Left colon (tissue), 2 donors: Measurements from ENCODE around the gene HID1. TPM values are rescaled to one million over a fixed set of nuclear protein-coding genes. Genes with fewer than 3 reads are reported as not detected.
"Not testable (repeated sequence)": the region's sequence is repeated elsewhere in the genome, so short reads cannot be mapped to it uniquely, and the experiment has no call there.

Source experiments
- ATAC-seq: fragments of 200-7000 bp; cut with Tn5 transposase; one replicate; pipeline ENCODE4 v1.9.1; 2020; ENCODE audit warnings: mild to moderate bottlenecking, moderate library complexity
- DNase-seq, 2 donors: peaks; one replicate each; pipeline ENCODE4 v3.0.0-alpha.2; 2020
- intact Hi-C, 2 donors: fragments of 100-400 bp; cut with DNase I in 1 of 2; cut with micrococcal nuclease in 1 of 2; formaldehyde crosslinking; loops; one replicate each; pipeline versions ENCODE4 v1.11.2 to v1.14.0; 2022; cut with DNase I, micrococcal nuclease
- total RNA-seq, 2 donors: library from RNA; stranded (reverse); fragmentation: NEBNext Ultra II Directional; extraction: Animal tissue kit (Norgen Biotek cat#: 25700); gene quantifications; one replicate each; pipeline ENCODE4 v1.2.1, GENCODE V29; 2021
- donor health status: DM: no; HTN: no; CAD: no.
- donor health status: DM: yes; HTN: yes; CAD: no.

Gene HID1
- total RNA-seq, 2 donors from 2014 or later: 55.4 to 69.3 TPM

DNA sequence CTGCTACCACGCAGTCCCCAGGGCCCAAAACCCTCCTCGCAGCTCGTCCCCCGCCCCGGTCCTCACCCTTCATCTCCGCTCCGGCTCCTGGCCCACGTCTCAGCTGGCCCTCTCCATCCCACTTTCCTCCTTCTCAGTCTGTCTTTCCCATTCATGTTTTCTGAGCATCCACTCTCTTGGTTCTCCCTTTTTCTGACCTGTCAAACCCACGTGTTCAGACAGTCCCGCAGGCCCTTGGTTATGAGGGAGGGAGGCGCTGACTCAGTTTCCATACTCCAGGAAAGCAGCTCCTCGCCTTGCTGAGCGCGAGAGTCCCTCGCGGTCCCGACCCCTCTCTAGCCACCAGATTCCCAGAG lies 392 bp upstream of the HID1 start:
- intact Hi-C loops: no loop called here
- ATAC-seq (no peak), DNase-seq (no peak)

DNA sequence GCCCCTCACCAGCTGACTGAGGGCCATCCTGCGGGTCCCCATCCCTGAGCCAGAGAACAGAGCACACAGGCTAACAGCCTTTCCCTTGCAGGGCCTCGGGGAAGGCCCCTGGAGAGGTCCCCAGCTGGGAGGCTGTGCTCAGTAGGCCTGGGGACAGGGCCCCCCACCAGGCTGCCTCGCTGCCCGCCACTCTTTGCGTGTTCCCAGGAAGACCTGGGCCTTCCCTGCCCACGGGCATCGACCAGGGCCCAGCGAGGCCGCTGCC lies 785 bp downstream of the HID1 start:
- intact Hi-C loops: no loop called here
- ATAC-seq: no peak
- no peak for DNase-seq

DNA sequence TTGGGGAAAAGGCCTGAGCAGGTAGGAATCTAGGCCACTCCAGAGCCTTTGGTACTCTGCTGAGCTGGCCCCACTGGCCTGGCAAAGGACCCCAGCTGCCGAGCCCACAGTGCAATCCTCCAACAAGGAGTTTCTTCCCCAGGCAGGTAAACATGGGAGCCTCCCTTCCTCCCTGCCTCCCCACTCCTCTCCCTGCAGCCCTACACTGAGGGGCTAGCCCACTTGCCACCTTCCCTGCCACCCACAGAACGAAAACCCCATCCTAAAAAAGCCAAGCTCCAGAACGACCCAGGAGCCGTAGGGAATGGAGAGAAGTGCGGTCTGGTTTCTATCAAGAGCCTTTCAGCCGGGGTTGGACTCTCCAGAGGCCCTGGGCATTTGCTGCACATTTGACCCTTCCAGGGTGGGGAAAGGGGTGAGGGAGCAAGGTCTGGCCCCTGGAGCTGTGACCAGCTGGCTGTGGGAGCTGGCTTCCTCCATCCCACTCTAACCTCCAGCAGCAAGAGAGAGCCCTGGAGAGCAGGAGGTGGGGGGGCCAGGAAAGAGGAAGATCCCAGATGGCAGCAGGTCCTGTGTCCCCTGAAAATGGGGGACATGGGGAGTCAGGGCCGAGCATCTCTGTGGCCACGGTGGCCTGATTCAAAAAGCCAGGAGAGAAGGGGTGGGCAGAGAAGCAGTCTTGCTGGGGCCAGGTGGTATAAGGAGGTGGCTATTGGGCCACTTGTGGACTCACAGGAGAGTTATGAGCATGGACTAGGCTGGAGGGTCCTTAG lies 1.3 kb downstream of the HID1 start:
- intact Hi-C loops: no loop called here
- no peak for DNase-seq
- ATAC-seq: no peak

DNA sequence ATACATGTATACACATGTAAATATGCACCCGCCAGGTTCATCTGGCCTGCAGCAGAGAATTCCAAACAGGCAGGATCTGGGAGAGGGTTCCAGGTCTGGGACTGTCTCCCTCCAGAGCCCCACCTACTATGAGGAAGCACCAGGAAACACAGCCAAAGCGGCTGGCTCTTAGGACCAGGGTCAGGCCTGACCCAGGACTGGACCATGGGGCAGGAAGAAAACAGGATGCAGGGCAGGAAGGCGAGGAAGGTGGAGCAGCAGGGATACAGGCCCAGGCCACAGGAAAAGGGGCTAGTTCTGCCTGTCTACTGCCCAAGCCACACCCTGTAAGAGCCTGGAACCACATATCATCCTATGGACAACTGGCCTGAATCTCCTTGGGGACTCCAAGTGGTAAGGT lies 2.2 kb downstream of the HID1 start:
- ATAC-seq (no peak), DNase-seq (no peak)
- intact Hi-C loops: no loop called here

DNA sequence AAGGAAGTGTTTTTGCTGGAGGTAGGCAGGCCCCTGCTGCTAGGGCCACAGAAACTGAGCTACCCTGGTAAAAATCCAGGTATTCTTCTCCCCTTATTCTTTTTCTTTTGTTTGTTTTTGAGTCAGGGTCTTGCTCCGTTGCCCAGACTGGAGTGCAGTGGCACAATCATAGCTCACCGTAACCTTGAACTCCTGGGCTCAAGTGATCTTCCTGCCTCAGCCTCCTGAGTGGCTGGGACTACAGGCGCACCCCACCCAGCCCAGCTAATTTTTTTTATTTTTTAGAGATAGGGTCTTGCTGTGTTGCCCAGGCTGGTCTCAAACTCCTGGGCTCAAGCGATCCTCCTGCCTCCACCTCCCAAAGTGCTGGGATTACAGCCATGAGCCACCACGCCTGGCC lies 3.1 kb downstream of the HID1 start:
- ATAC-seq, DNase-seq, intact Hi-C loops: not testable (repeated sequence)

DNA sequence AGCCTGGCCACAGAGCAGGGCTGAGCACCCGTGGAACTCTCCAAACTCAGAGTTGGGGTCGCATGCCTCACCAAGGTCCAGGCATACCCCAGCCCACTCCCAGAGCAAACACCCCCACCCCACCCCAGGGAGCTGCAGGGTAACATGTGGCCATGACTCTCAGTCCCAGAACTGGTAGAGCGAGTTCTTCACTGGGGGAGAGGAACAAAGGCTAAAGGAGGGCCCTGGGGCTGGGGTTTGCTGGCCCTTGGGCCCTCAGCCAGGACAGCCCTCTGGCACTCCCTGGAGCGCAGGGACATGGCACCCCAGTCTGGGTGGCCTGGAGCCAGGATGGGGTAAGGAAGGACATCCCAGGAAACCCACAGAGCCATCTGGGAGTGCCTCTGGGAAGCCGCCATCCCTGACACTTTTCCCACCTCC lies 4.2 kb downstream of the HID1 start:
- intact Hi-C loops: no loop called here
- peak in 1 of 2 donors; percentile 57 for DNase-seq
- ATAC-seq: peak; percentile 51

DNA sequence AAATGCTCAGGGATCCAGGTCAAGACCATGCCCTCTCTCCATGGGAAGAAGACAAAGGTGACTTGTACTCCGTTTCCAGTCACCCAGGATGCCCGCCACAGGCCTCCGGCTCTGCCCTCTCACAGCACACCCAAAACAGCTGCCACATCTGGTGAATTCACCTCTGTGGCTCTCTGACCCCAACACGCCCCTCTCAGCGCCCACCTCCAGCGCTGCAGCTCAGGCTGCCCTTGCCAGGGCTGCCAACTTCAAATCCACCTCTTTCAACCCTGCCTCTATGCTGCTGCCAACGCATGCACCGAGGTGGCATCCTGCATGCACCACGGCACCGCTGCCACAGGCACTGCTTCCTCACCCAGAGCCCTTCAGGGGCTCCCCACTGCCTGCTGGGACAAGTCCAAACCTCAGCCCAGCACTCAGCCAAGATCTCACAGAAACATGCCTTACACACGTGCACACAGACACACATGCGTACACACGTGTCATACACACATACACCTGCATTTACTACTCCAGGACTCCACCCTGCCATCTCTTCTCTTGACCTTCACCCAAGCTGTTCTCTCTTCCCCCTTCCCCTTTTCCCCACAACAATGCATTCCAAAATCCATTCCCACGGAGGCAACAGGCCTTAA lies 7.5 kb downstream of the HID1 start:
- no peak for ATAC-seq
- DNase-seq: no peak
- intact Hi-C loops: no loop called here

DNA sequence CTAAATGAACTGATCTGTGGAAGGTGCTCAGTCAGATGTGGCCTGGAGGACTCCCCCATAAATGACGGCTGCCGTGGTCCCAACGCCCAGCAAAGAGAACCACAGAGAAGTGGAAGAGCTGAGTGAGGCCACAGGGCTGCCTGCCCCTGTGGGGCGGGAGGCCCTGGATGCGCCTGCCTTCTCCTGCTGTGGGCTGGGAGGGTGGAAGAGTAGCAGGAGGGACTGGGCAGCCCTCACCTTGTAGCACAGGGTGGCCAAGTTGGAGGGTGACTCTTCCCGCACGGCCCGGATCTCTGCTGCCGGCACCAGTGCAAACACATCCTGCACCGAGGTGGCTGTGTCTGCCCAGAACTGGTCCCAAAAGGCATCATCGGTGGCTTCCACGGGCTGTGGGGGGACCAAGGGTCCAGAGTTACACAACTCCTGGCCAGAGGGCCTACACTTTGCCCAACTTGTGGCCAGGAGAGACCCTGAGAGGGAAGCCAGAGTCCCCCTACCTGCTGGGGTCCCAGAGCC lies 8.3 kb downstream of the HID1 start:
- intact Hi-C loops: no loop called here
- ATAC-seq (no peak), DNase-seq (no peak)

DNA sequence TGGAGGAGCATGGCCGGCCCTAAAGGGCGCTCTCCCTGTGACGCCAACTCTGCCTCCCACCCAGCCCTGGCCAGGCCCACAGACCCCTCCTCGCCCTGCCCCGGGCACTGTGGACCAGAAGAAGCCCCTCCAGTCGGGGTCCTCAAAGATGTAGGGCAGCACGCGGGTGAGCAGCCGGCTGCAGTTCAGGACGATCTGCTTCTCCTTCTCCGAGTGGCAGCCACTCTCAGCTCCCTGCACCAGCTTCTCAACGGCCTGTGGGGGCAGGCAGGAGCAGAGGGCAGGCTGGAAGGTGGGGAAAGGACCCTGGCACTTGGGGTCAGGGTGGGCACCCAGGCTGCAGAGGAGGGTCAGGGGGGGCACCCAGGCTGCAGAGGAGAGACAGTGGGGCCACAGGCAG lies 8.9 kb downstream of the HID1 start:
- ATAC-seq (no peak), DNase-seq (no peak)
- intact Hi-C loops: no loop called here

DNA sequence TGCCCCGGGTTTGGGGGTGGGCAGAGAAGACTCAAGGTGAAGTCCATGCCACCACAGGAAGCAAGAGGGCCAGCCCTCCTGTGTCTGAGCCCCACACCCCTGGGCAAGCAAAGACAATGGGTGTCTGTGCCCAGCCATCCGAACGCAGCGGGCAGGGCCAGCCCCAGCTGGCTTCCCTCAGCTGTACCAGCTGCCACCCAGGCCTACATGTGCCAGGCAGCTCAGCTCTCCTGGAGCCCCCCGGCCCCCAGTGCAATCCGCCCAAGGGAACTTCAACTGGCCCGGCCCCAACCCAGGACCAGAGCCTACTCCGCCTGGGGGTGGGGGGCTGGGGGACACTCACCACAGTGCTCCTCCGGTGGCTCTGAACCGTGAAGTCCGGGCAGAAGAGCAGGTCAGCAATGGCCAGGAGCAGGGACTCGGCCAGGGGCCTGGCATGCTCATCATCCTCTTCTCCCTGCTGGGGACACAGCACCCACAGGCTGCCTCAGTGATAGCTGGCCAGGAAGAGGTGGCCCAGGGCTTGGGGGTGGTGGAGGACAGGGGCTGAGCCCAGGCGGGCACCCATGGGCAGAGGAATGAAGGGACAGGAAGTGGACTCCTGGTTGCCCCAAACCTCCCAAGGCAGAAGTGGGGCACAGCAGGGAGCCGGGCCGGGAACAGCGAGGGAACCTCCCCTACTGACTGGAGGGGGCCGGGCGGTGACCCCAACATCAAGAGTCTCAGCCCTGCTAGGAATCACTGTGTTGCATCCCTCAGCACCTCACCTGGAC lies 9.8 kb downstream of the HID1 start:
- DNase-seq: no peak
- intact Hi-C loops: no loop called here
- no peak for ATAC-seq

DNA sequence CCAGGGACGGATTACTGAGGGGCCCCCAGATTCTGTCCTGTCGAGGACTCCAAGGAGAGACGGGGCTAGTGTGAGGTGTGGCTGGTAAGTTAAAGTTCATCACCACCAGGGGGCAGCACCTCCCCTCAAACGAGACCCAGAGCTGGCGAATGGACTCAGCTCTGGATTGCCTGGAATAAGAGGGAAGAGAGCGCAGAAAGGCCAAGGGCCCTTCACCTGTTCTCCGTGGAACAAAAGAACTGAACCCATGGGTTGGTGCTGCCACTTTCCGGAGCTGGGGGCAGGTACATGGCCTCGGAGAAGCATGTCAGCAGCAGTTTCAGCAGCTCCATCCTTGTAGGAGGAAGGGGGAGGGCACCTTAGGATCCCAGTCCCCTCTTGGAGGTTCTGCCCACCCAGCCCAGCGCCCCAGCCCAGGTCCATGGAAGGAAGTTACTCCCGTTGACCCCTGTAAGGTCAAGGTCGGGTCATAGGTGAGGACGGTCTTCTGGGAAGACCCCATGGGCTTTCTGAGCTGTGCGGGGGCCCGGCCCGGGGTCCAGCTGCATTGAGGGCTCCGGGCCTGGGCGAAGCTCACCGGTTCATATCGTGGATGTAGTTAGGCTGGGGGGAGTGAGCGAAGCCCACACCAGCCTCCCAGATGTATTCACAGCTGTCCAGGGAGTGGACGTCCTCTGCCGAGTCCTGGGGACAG lies 10.8 kb downstream of the HID1 start:
- DNase-seq (peak; percentile 82 to 93), ATAC-seq (peak; percentile 76)
- intact Hi-C loops: no loop called here

DNA sequence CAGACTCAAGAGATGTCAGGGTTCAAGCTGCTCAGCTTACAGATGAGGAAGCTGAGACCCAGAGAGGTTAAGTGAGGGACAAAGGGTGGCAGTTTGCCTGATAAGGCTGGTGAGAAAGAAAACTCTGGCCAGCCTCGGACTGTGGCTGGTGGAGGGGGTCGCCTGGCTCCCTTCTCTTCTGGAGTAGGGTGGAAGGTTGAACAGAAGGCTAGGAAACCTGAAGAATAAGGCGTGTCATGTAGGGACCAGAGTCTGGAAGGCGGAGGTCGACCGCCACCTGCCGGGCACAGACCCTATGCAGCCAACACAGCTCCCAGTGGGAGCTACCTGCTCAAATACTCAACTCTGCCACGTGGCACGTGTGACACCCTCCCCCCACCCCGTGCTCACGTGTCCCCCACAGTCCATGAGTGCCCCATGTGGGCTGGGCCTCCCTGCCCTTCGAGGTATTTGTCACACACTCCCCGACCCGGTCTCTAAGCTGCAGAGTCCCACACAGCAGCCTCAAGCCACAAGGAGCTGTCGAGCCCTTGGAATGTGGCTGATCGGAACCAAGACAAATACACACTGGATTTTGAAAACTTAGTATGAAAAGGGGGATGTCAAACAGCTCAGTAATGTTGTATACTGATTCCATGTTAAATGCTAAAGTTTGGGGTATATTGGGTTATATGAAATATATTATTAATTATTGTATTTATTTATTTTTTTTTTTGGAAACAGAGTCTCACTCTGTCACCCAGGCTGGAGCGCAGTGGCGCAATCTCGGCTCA lies 11.8 kb downstream of the HID1 start:
- ATAC-seq: peak; percentile 71
- intact Hi-C loops: no loop called here
- peak in 1 of 2 donors; percentile 78 for DNase-seq

DNA sequence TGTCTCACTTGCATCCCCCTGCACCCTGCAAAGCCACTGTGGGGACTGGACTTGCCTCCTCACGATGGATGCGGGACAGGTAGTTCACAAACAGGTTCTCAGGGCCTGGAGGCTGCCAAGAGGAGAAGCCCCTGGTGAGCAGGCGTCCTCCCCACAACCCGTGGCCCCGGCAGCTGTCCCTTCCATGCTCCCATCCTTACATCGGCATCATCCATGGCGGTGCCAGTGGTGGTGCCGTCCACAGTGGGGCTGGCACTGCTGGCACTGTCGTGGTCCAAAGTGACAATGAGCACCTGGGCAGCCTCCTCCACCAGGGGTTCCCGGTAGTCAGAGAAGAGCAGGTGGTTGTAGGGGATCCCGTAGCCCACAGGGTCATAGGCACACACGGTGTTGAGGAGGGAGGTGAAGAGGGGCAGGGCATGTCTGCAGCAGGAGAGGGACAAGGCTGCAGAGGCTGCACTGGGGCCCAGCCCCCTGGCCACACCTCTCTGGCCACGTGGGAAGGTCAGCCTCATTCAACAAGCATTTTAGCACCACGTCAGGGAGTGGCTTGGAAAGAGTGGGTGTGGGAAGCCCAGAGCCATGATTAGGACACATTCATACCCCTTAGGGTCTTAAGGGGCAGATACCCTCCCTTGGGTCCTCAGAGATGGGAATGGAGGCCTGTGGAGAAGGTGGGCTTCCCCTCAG lies 12.6 kb downstream of the HID1 start:
- DNase-seq: no peak
- peak; percentile 44 for ATAC-seq
- intact Hi-C loops: no loop called here

DNA sequence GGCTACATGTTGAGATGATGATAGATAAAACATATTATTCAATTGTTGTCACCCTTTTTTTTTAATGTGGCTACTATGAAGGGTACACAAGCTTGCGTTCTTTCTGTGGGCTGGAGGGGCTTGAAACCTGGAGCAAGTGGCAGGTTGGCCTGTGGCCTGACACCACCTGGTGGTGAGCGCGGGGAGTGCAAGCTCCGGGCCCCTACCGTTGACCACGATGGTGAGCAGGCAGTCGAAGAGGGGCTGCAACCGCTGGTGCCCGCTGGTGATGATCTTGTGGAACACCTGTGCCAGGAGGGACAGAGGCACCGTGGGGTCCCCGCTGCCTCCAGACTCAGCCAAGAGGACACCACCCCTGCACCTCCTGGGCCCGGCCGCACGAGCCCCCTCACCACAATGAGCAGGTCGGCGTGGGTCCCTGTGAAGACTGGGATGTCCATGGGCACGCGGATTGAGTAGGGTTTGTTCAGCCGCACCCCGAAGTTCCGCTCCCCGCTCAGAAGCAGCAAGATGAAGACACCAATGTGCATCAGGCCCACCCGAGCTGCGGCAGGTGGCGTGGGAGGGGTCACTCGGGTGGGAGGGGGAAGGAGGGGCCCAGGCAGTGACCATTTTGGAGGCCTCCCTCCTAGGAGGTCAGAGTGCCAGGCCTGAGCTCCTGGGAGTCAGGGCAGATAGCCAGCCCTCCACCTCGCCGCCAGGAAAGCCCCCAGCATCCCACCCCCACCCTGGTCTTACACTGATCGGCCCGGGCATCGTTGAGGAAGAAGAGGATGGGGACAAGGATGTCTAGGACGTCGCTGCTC lies 14.4 kb downstream of the HID1 start:
- DNase-seq (peak in 1 of 2 donors; percentile 84), ATAC-seq (no peak)
- intact Hi-C loops: no loop called here

DNA sequence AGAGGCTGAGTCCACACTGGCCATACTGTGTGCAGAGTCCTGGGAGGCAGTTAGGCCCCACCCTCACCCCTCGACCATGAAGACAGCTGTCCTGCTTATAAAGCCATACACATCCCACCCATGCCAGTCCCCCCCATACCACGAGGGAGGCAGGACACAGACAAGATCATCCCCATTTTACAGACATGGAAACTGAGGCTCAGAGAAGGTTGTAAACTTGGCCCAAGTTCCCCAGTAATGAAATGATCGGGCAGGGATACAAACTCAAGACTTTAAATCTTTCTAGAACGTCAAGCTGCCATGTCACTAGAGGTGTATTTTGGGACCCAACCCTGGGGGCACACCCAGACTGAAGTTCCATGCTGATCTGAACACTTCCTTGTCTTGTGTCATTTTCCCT lies 16.5 kb downstream of the HID1 start:
- intact Hi-C loops: no loop called here
- DNase-seq (no peak), ATAC-seq (no peak)

DNA sequence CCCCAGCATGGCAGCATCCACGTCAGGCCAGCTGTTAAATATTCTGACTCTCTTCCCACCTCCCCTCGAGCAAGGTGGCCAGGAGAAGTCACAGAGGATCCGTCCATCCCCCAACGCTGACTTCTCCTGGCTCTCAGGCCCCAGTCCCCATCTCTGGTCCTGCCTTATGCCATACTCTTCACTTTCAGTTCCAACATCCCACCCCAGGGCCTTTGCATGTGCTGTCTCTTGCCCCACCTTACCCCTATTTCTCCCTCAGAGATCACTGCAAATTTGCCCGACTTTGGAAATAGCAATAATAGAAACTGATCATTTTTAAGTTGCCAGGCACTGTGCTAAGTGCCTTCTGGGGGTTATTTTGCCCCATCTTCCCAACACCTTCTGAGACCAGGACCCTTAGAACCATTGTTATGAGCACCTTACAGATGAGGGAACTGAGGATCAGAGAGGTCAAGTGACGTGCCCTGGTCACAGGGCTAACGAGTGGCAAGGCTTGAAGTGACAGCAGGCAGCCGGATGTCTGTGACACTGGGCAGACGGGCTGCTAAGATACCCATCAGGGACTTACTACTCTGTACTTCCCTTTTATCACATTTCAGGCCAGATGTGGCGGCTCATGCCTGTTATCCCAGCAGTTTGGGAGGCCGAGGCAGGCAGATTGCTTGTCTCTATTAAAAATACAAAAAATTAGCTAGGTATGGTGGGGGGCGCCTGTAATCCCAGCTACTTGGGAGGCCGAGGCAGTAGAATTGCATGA lies 17.7 kb downstream of the HID1 start:
- ATAC-seq (no peak), DNase-seq (no peak)
- intact Hi-C loops: no loop called here

DNA sequence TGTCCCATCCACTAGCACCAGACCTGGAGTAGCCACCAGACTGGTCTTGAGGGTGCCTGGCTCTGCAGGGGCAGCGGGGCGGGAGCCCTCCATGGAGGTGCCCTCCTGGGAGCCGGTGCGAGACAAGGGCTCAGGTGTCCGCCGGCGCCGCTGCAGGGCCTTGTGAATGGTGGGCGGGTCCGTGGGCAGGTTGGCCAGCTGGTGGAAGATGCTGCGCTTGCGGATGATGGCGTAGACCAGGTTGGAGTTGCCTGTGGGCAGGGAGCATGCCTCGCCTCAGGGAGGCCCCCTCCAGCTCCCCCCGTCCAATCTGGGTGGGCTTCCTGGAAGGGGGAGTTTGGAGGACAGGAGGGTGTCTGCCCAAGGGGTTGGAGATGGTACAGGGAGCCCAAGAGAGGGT lies 18.4 kb downstream of the HID1 start:
- intact Hi-C loops: no loop called here
- no peak for ATAC-seq
- DNase-seq: no peak
